DMS 273 (cell line): ENCODE data around the gene MAP4K3.

Experiments used
- DNase-seq: peaks from one replicate; lab custom pipeline; 2025; ENCODE audit not compliant: unreplicated experiment; lab: John Stamatoyannopoulos, UW

The MAP4K3 gene

DNA sequence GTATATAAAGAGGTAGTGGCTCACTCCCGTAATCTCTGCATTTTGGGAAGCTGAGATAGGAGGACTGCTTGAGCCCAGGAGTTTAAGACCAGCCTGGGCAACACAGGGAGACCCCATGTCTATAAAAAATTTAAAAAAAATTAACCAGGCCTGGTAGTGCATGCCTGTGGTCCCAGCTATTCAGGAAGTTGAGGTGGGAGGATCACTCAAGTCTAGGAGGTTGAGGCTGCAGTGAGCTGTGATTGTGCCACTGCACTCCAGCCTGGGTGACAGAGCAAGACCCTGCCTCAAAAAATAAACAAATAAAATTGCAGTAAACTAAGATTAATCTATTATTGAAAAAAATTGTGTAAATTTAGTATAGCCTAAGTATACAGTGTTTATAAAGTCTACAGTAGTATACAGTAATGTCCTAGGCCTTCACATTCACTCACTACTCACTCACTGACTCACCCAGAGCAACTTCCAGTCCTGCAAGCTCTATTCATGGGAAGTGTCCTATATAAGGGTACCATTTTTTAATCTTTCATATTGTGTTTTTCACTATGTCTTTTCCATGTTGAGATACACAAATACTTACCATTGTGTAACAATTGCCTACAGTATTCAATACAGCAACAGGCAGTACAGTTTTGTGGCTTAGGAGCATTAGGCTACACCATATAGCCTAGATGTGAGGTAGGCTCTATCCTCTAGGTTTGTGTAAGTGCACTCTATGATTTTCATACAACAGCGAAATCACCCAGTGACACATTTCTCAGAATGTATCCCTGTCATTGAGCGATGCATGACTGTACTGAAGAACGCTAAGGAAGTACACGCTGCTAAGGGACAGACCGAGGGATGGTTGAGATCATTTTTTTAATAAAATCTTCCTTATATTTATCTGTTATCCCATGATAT, 10.4 kb upstream of the MAP4K3 start:
- no peak for DNase-seq

- no peak for DNase-seq
These were observed 8.8 kb upstream of the MAP4K3 start for GRCh38 chr2:39445934-39446333.

DNA sequence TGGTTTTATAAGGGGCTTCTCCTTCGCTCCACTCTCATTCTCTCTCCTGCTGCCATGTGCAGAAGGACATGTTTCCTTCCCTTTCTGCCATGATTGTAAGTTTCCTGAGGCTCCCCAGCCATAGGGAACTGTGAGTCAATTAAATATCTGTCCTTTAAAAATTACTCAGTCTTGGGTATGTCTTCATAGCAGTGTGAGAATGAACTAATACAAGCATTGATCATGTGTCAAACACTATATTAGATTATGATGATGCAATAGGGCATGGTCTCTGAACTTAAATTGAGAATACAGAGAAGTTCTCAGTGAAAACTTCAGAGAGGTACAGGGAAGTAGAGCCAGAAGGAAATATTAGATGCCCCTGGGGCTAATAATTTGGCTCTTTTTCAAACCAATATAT, 5.9 kb upstream of the MAP4K3 start:
- DNase-seq: no peak

- DNase-seq: peak; percentile 71
These were observed 624 bp upstream of the MAP4K3 start for GRCh38 chr2:39437522-39438296.

GRCh38 chr2:39435741-39436591, 1.1 kb downstream of the MAP4K3 start:
- DNase-seq: peak; percentile 51

DNA sequence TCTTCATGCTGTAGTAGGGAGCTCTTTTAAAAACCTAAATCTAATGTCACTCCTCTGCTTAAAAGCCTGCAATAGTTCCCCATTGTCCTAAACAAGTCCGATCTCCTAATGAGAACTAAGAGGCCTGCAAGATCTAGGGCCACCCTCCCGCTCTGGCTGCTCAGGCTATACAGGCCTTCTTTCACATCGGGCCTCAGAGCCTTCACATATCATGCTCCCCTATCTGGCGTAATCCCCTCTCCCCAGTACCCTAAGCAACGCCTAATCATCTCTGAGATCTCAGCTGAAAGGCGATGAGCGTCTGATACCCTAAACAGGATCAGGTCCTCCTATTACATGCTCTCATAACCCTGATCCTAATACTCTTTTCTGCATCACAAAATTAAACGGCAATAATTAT, 1.9 kb downstream of the MAP4K3 start:
- peak; percentile 33 for DNase-seq

- peak; percentile 13 for DNase-seq
These were observed 2.7 kb downstream of the MAP4K3 start for GRCh38 chr2:39434233-39434897.

DNA sequence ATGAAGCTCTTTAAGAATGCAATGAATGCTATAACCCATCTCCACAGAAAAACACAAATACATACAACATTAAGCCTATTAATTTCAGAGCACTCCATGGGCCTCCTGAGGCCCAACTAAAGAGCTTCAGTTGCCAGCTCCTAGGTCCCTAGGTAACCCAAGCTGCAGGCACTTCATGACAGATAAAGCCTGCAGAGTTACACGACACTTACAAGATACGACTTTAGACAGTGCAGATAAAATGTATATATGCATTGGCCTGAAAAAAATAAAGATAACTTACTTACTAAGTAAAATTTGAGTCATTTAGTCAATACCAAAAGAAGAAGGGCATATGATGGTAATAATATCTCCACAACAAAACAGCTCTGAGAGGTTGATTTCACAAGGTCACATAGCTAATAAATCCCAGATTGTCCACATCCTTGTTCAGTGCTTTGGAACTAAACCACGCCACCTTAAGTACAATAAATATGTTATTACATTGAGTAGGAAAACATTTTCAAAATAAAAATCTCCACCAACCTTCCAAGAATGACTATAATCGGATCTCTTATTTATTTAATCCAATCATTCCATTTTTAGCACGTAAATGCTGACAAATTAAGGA, 3.4 kb downstream of the MAP4K3 start:
- no peak for DNase-seq

DNA sequence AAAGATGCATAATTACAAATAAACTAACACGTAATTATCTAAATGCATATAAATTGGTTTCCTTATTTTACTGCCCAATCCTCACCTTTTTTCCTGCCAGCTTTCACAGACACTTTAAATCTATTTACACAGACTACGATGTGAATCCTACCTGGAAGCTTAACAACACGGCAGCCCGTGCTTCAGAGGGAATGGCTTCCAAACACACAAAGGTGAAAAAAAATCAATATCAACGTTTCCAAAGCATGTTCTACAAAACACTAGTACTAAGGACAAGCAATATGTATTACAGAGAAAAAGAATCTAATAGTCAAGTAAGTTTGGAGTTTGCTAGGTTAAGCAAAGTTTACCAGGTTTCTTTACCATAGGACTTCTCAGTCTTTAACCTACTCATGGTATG, 4.4 kb downstream of the MAP4K3 start:
- DNase-seq: no peak

- DNase-seq: peak; percentile 21
These were observed 5.3 kb downstream of the MAP4K3 start for GRCh38 chr2:39431592-39432316.

DNA sequence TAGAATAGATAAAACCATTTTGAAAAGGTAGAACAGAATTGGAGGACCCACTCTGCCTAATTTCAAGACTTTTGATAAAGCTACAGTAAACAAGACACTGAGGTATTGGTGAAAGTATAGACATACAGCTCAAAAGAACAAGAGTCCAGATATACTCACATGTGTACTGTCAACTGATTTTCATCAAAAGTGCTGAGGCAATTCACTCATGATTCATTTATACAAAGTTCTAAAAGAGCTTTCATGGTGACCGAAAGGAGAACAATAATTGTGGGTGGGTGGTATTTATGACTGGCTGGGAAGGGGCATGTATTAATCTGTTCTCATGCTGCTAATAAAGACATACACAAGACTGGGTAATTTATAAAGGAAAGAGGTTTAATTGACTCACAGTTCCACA, 7.3 kb downstream of the MAP4K3 start:
- DNase-seq: no peak

DNA sequence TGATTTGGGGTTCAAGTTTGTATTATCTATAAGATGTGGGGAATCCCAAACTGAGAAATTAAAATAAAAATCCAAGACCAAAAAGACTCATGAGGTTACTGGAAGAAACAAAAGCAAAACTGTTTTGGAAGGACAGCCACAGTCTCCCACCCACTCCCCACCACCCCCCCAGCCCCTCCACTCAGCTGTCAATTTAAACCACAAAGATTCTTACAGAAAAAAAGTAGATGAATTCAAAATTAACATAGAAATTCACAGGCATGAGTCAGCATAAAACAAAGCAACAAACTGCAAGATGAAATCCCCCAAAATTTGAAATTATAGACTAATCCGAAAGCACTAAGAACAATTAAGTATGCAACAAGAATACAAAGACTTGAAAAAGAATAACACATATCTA, 12.1 kb downstream of the MAP4K3 start:
- DNase-seq: no peak

GRCh38 chr2:39422700-39423099, 14.4 kb downstream of the MAP4K3 start:
- no peak for DNase-seq

- DNase-seq: no peak
These were observed 15.7 kb downstream of the MAP4K3 start for GRCh38 chr2:39421354-39421753.

DNA sequence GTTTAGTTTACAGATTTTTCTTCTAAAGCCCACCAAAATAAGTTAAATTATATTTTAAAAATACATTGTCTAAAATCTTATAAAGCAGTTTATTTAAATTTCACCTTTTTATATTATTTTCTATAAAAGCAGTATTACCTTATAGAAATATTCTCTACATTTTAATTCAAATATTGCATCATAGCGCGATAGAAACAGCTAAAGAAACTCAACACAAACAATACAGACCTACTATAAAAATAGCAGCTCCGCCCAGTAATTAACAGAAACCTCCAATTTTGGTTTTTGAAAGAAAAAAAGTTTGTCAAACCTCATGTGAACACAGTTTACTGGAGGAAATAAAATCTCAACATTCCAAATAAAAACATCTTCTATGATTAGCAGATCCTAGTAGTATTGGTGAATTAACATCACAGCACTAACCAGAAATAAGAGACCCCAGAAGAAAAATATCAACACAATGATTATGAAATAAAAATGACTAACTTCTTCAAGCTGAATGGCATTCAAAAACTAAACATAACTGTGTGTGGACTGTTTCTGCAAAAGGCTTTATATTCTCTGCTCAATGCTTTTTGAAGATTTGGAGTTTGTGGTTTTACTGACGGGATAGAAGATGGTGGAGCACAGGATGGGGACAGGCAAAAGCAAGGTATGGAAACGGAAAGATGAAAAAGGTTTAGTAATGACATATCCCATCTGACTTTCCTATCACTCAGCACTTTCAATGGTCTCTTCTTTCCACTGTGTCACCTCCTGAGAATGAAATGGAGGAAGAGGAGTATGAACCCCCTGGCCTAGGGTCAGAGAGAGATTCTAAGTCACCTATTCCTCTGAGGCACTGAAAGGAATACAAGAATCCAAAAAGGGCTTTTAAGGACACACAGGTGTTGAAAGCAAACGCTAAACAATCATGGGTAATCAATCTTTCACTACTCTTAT, 17.5 kb downstream of the MAP4K3 start:
- no peak for DNase-seq

- DNase-seq: no peak
These were observed 18.6 kb downstream of the MAP4K3 start for GRCh38 chr2:39418491-39418890.

- peak; percentile 74 for DNase-seq
These were observed 20.9 kb downstream of the MAP4K3 start for GRCh38 chr2:39416140-39416539.

DNA sequence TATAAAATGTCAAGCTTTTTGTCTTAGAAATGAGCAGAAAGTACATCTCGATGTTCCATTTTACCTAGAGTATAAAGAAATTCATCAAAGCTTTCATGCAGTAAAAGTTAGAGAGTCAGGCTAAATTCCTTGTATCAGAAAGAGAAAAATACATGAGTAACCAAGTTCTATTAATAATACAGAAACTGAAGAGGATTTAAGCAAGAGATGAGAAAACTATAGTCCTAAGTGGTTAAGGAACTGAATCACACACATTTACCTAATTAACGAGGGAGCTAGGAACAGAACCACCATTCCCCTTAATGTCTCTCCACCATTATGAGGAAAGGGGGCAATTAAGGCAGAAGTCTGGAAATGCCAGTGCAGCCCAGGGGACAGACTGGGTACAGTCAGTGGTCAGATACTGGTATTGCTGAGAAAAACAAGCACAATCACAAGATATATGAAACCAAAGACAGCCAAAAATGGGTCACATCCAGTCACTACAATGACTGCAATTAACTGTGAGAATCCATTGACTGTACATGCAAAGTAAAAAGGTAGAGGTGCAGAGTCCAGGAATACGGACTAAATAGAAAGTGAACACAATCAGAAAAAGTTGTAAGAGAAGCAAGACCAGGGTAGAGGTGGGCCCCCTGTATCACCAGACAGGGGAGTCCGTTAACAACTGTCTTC, 23.9 kb downstream of the MAP4K3 start:
- DNase-seq: no peak
